HepG2 (cell line): ENCODE measurements around the gene NCCRP1. TPM values are rescaled to one million over a fixed set of nuclear protein-coding genes. Genes with fewer than 3 reads are reported as not detected.

Experiments used
- ATAC-seq: fragments of 200-7000 bp; cut with Tn5 transposase; 3 replicates; pipeline ENCODE4 v1.9.1; 2020; ENCODE audit warnings: mild to moderate bottlenecking, moderate library complexity
- BruUV-seq: library from RNA; stranded (reverse); fragments of 400-500 nt; replicated peaks from 2 replicates; lab custom pipeline; 2021; lab: Mats Ljungman, UMichigan
- CTCF ChIA-PET: fragments of 300-600 bp; formaldehyde crosslinking; extraction: SDS; loops from one replicate; lab custom pipeline; 2021; ENCODE audit warnings: low total read pairs, inconsistent platforms, low intra/inter-chr PET ratio; lab: Yijun Ruan, JAX
- POLR2A ChIA-PET: fragments of 350-600 bp; sonication (Branson Sonifier 250); formaldehyde crosslinking; loops from one replicate; lab custom pipeline; 2020; ENCODE audit warnings: antibody characterized with exemption, inconsistent platforms; lab: Yijun Ruan, JAX
- DNase-seq: peaks from one replicate; pipeline ENCODE4 v3.0.0-alpha.2; 2015; ENCODE audit warnings: low spot score
- FAIRE-seq: peaks from 3 replicates; lab custom pipeline; 2011; peaks lifted over from hg19 to GRCh38; lab: Jason Lieb, UNC
- H2AFZ ChIP-seq: one replicate; pipeline ENCODE4 v1.6.1; 2011; ENCODE audit warnings: low read length, inconsistent platforms
- H3K27ac ChIP-seq: fragments of 300-600 bp; 3 replicates; pipeline ENCODE4 v1.8.0; 2011; ENCODE audit warnings: mixed run types, mild to moderate bottlenecking, mixed read lengths, low read length, inconsistent platforms; ENCODE audit not compliant: insufficient read depth; ENCODE audit errors: extremely low read length
- H3K27me3 ChIP-seq, 2 experiments: fragments of 200-600 bp in 1 of 2; 2 replicates in 1 of 2; 3 replicates in 1 of 2; pipeline versions ENCODE4 v1.6.0 to v1.8.0; 2011; ENCODE audit warnings: low read length in 2 of 2, mild to moderate bottlenecking in 2 of 2, moderate library complexity in 2 of 2, inconsistent platforms in 1 of 2; ENCODE audit not compliant: insufficient read depth in 2 of 2, control insufficient read depth in 1 of 2
- H3K36me3 ChIP-seq, 2 experiments: fragments of 200-600 bp in 1 of 2; replicated peaks in 1 of 2; 2 replicates in 1 of 2; 3 replicates in 1 of 2; pipeline versions ENCODE4 v1.5.1 to v1.8.0; 2011; ENCODE audit warnings: low read length in 2 of 2, inconsistent platforms in 1 of 2; ENCODE audit not compliant: insufficient read depth in 2 of 2, control insufficient read depth in 1 of 2
- H3K4me1 ChIP-seq: 2 replicates; pipeline ENCODE4 v1.5.1; 2012; ENCODE audit warnings: low read length, inconsistent platforms; ENCODE audit not compliant: insufficient read depth
- H3K4me2 ChIP-seq: 2 replicates; pipeline ENCODE4 v1.6.0; 2011; ENCODE audit warnings: low read depth, low read length, inconsistent platforms
- H3K4me3 ChIP-seq, 3 experiments: fragments of 200-600 bp in 1 of 3; sonication (generic), shearing (Covaris generic) in 1 of 3; replicated peaks in 1 of 3; 2 replicates each; pipeline ENCODE4 v1.5.1; 2011 to 2016; ENCODE audit warnings: low read length in 3 of 3, inconsistent platforms in 2 of 3, low read depth in 2 of 3, mild to moderate bottlenecking in 2 of 3, control low read depth in 1 of 3, mixed read lengths in 1 of 3; ENCODE audit not compliant: insufficient read depth in 1 of 3
- H3K79me2 ChIP-seq: one replicate; pipeline ENCODE4 v1.6.1; 2011; ENCODE audit warnings: low read length, inconsistent platforms; ENCODE audit not compliant: insufficient read depth
- H3K9ac ChIP-seq: 2 replicates; pipeline ENCODE4 v1.6.0; 2011; ENCODE audit warnings: mild to moderate bottlenecking, low read depth, low read length, inconsistent platforms; ENCODE audit not compliant: insufficient read depth
- H3K9me3 ChIP-seq: 2 replicates; pipeline ENCODE4 v1.5.1; 2012; ENCODE audit warnings: mild to moderate bottlenecking, low read length
- H4K20me1 ChIP-seq: 2 replicates; pipeline ENCODE4 v1.6.0; 2011; ENCODE audit warnings: inconsistent platforms, mild to moderate bottlenecking, low read length, moderate library complexity; ENCODE audit not compliant: insufficient read depth
- ARID4A ChIP-seq: sonication (generic); formaldehyde crosslinking; IDR thresholded peaks from 2 replicates; pipeline ENCODE4 v1.5.0; 2020; ENCODE audit warnings: mild to moderate bottlenecking, missing genetic modification reagents, borderline replicate concordance
- NR2F6 ChIP-seq, 2 experiments: IDR thresholded peaks; 2 replicates each; pipeline ENCODE4 v1.6.1; 2016; ENCODE audit warnings: antibody characterized with exemption in 1 of 2, mild to moderate bottlenecking in 1 of 2
- ZBTB3 ChIP-seq: sonication (generic); formaldehyde crosslinking; IDR thresholded peaks from 2 replicates; pipeline ENCODE4 v1.4.0; 2020; ENCODE audit warnings: low read depth, mild to moderate bottlenecking, moderate library complexity, missing genetic modification reagents, borderline replicate concordance
- ZNF431 ChIP-seq: sonication (generic); formaldehyde crosslinking; IDR thresholded peaks from 2 replicates; pipeline ENCODE4 v1.9.0; 2022; ENCODE audit warnings: missing genetic modification reagents, low read depth, mild to moderate bottlenecking, borderline replicate concordance
- WGBS: methylation state at CpG from one replicate; pipeline ENCODE4 v1.1.6; 2017; ENCODE audit warnings: low lambda C conversion rate; 5-methylcytosine and 5-hydroxymethylcytosine counted together
- in situ Hi-C: cut with HindIII; loops from 2 replicates; pipeline ENCODE4 v1.10.0; 2017; ENCODE audit warnings: low pct_unique_long_range_greater_than_20kb; ENCODE audit not compliant: extremely low pct_ligation_motif_present
- intact Hi-C: fragments of 100-400 bp; cut with micrococcal nuclease; formaldehyde crosslinking; loops from one replicate; pipeline ENCODE4 v1.10.0; 2022; ENCODE audit not compliant: unreplicated experiment
- polyA plus RNA-seq, 8 experiments: library from polyadenylated mRNA; depleted of rRNA in 3 of 8; stranded (reverse) in 7 of 8; unstranded in 1 of 8; fragments of >200 nt; fragmentation: Illumina TruSeq in 4 of 8; extraction: Trizol in 4 of 8; gene quantifications; 2 replicates each; pipeline versions ENCODE4 v1.2.1 to v1.2.3, GENCODE V29; 2011 to 2016; ENCODE audit warnings: low read depth in 4 of 8, missing spikeins in 1 of 8, mixed read lengths in 1 of 8; ENCODE audit not compliant: insufficient read depth in 1 of 8
- total RNA-seq, 5 experiments: library from RNA; depleted of rRNA; stranded (reverse); fragments of >200 nt; fragmentation: Illumina TruSeq; extraction: Trizol; gene quantifications; 2 replicates each; pipeline ENCODE4 v1.2.3, GENCODE V29; 2016; ENCODE audit warnings: low read depth in 1 of 5
- TF ChIP-seq, protein P1 (sequence below): sonication (generic); formaldehyde crosslinking; IDR thresholded peaks from 2 replicates; pipeline ENCODE4 v1.9.0; 2022; ENCODE audit warnings: missing genetic modification reagents, mild to moderate bottlenecking, borderline replicate concordance

Gene NCCRP1
- total and polyA plus RNA-seq, 2 of the 13 experiments (the other 11 are each of a cell fraction or from before 2014, with no cell fraction given) = not detected

- TF ChIP-seq, protein P1, sequence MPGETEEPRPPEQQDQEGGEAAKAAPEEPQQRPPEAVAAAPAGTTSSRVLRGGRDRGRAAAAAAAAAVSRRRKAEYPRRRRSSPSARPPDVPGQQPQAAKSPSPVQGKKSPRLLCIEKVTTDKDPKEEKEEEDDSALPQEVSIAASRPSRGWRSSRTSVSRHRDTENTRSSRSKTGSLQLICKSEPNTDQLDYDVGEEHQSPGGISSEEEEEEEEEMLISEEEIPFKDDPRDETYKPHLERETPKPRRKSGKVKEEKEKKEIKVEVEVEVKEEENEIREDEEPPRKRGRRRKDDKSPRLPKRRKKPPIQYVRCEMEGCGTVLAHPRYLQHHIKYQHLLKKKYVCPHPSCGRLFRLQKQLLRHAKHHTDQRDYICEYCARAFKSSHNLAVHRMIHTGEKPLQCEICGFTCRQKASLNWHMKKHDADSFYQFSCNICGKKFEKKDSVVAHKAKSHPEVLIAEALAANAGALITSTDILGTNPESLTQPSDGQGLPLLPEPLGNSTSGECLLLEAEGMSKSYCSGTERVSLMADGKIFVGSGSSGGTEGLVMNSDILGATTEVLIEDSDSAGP (CRISPR knock-in tag) = no peak
Observed at GRCh38 chr19:39186391-39186790, 10.4 kb upstream of the NCCRP1 start (continued).

DNA sequence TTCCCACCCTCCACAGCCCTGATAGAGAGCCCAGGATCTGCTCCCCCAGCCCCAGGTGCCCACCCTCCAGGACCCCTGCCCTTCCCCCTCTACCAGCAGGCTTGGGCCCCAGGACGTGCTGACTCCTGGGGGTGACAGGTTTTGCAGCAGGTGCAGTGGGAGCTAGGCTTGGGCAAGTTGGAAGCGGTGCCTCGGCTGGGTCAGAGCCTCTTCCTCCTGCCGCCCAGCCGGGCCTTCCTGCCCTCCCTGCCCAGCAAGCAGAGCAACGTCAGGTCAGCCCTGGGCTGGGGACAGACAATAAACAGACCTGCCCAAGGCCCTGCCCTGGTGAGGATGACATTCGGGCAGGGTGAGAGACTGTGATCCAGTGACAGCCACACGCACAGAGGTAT is 9.2 kb upstream of the NCCRP1 start:
- Histone ChIP-seq H3K36me3 (no peaks in the 10 kb centered on the region), H3K4me2 (no peak overlapping the region; the same call in 1 of the 2 replicates), H2AFZ (no peak overlapping the region), H4K20me1 (no peaks in the 10 kb centered on the region), H3K9me3 (no peaks in the 10 kb centered on the region), H3K9ac (no peak overlapping the region), H3K4me1 (peaks cover 10% of the 10 kb centered on the region; the same call in 1 of the 2 replicates), H3K79me2 (no peaks in the 10 kb centered on the region), H3K27ac (no peak overlapping the region), H3K4me3 (no peak overlapping the region), H3K27me3 (peaks cover 0 to 7% of the 10 kb centered on the region in 2 experiments; a peak in 1 of 5 replicates)
- ChIA-PET CTCF (interaction anchor here (1.3 to 2.9 kb wide), 2 partner anchors 61 to 65 kb away, joined by 3 to 25 read pairs; no protein-coding TSS in a partner anchor), POLR2A (no interaction called here)
- no peak for FAIRE-seq
- no TSS peak for BruUV-seq
- WGBS = 3% methylated on average over 4 of the region's 8 CpGs
- TF ChIP-seq ZBTB3 (no peak), ARID4A (CRISPR knock-in tag) (no peak), NR2F6 (IDR thresholded peaks at IDR 0.05) (no peak), NR2F6 (CRISPR knock-in tag; IDR thresholded peaks at IDR 0.05) (peak; percentile 2; the same call in 1 of the 2 replicates), ZNF431 (CRISPR knock-in tag) (peak; percentile 98; the same call in 1 of the 2 replicates)
- in situ Hi-C loops (no loop called here), intact Hi-C loops (loop anchor here (1.0 to 10.0 kb wide), 3 partner anchors 42 to 223 kb away; no protein-coding TSS in a partner anchor)
- no peak for DNase-seq
- peak; percentile 46 for ATAC-seq
